Duodenal mucosa (tissue), 2 donors: Measurements from ENCODE around the gene LRRC4.

Experiments used
- H3K27ac ChIP-seq: one replicate; pipeline ENCODE4 v1.7.0; 2013; ENCODE audit warnings: low read depth, low read length
- H3K27me3 ChIP-seq, 2 donors: one replicate each; pipeline ENCODE4 v1.7.0; 2013; ENCODE audit warnings: low read length in 2 of 2, control low read depth in 1 of 2; ENCODE audit not compliant: insufficient read depth in 2 of 2, control insufficient read depth in 1 of 2
- H3K36me3 ChIP-seq, 2 donors: one replicate each; pipeline ENCODE4 v1.7.0; 2013; ENCODE audit warnings: low read length in 2 of 2, control low read depth in 1 of 2; ENCODE audit not compliant: insufficient read depth in 2 of 2, control insufficient read depth in 1 of 2
- H3K4me1 ChIP-seq, 2 donors: one replicate each; pipeline ENCODE4 v1.7.0; 2013; ENCODE audit warnings: low read length in 2 of 2, control low read depth in 1 of 2; ENCODE audit not compliant: insufficient read depth in 2 of 2, control insufficient read depth in 1 of 2
- H3K4me3 ChIP-seq, 2 donors: one replicate each; pipeline ENCODE4 v1.7.0; 2013; ENCODE audit warnings: low read length in 2 of 2, low read depth in 1 of 2
- H3K9ac ChIP-seq, 2 donors: one replicate each; pipeline ENCODE4 v1.7.0; 2013; ENCODE audit warnings: low read length in 2 of 2, low read depth in 1 of 2
- H3K9me3 ChIP-seq, 2 donors: one replicate each; pipeline ENCODE4 v1.7.0; 2013; ENCODE audit warnings: low read length in 2 of 2, control low read depth in 1 of 2; ENCODE audit not compliant: control insufficient read depth in 1 of 2

The LRRC4 gene

GRCh38 chr7:128010391-128011127 lies 20.7 kb downstream of the LRRC4 start:
- H3K9me3 ChIP-seq = no peaks in the 10 kb centered on the region
- no peak overlapping the region for H3K4me3 ChIP-seq
- peaks cover 4 to 13% of the 10 kb centered on the region in 2 donors for H3K36me3 ChIP-seq
- H3K27me3 ChIP-seq = no peaks in the 10 kb centered on the region
- H3K9ac ChIP-seq = no peak overlapping the region
- no peak overlapping the region for H3K27ac ChIP-seq
- H3K4me1 ChIP-seq = peaks cover 0 to 11% of the 10 kb centered on the region in 2 donors

- Histone ChIP-seq H3K36me3 (peaks cover 4 to 13% of the 10 kb centered on the region in 2 donors), H3K4me3 (no peak overlapping the region), H3K9me3 (no peaks in the 10 kb centered on the region), H3K27me3 (no peaks in the 10 kb centered on the region), H3K4me1 (peaks cover 16 to 24% of the 10 kb centered on the region in 2 donors), H3K27ac (no peak overlapping the region), H3K9ac (no peak overlapping the region)
These were observed 22.5 kb downstream of the LRRC4 start for GRCh38 chr7:128008744-128009143.

DNA sequence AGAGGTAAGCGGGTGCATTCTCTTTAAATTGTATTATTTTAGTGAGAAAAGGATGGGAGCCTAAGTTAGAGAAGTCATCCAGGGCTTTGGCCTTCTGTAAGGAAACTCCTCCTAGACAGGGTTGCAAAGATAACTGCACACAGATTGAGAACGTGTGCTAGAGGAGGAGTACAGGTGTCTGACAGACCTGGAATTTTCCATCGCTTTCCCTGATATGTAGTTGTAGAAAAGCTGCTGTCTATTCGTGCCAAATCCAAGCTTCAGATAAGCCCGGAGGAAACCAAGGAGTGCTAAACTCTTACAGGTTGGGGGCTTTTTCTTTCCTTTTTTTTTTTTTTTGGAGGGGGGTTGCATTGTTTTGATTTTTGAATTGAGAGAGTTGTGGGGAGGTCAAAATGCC lies 23.1 kb downstream of the LRRC4 start:
- H3K4me1 ChIP-seq = peaks cover 20 to 29% of the 10 kb centered on the region in 2 donors
- H3K27ac ChIP-seq = no peak overlapping the region
- H3K36me3 ChIP-seq = peaks cover 4 to 11% of the 10 kb centered on the region in 2 donors
- H3K9me3 ChIP-seq = no peaks in the 10 kb centered on the region
- no peak overlapping the region for H3K4me3 ChIP-seq
- no peak overlapping the region for H3K9ac ChIP-seq
- no peaks in the 10 kb centered on the region for H3K27me3 ChIP-seq

DNA sequence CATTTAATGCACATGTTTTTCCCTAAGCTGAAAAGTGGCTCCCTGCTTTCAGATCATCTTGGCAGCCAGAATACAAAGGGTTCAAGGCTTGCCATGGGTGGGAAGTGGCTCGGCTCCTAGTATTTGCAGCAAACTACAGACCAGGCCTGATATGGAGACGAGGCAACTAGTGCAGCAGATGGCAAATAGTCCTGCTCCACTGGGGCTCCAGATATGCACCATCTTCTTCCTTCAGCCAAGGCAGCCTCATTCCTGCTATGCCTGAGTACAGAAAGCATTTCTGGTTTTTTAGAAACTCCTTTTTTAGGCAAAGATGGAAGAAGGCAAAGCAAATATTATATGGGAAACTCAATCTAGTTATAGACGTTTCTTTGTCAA lies 23.9 kb downstream of the LRRC4 start:
- H3K9ac ChIP-seq = no peak overlapping the region

DNA sequence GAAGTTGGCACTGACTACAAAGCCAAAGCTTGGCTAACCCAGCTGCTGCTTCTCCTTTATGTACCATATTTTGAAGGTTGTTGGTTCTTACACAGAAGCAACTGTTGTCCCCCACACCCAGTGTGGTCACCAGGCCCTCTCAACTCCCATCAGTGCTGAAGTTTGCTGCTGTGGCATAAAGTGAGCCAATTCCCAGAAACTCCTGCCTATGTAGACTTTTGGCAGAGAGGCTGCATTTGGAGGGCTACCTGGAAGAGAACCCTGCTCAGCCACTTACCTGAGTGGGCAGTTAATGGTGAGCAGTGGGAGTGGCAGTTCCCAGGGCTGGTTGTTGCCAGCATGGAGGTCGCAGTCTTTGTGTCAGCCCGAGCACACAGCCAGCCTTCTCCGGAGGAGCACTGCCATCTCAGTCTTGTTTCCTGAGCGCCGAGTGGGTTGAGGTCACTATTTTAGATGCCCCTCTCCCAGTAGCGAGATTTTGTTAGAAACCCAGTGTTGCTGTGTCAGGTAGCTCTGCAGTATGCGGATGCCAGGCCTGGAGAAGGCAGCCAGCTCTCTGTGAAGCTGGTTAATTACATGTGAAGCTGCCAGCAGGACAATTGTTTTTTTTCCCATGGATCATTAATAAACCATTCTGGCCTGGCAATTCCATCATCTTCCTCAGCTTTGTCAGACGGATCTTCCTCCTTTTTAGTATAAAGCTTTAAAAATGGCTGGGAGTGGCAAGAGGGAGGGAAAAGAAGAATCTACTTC lies 24.5 kb downstream of the LRRC4 start:
- Histone ChIP-seq H3K9ac (no peak overlapping the region), H3K27me3 (no peaks in the 10 kb centered on the region), H3K27ac (no peak overlapping the region), H3K4me3 (no peak overlapping the region), H3K4me1 (peaks cover 23 to 29% of the 10 kb centered on the region in 2 donors), H3K9me3 (no peaks in the 10 kb centered on the region), H3K36me3 (peaks cover 0 to 5% of the 10 kb centered on the region in 2 donors)

More for the DNA sequence above, 23.9 kb downstream of the LRRC4 start:
- Histone ChIP-seq H3K4me3 (no peak overlapping the region), H3K4me1 (peaks cover 23 to 29% of the 10 kb centered on the region in 2 donors), H3K36me3 (peaks cover 2 to 4% of the 10 kb centered on the region in 2 donors), H3K27ac (no peak overlapping the region), H3K9me3 (no peaks in the 10 kb centered on the region), H3K27me3 (no peaks in the 10 kb centered on the region)

GRCh38 chr7:128005759-128006159 lies 25.5 kb downstream of the LRRC4 start:
- no peak overlapping the region for H3K27ac ChIP-seq

GRCh38 chr7:128005117-128005516 lies 26.1 kb downstream of the LRRC4 start:
- H3K36me3 ChIP-seq = peaks cover 0 to 5% of the 10 kb centered on the region in 2 donors
- H3K9ac ChIP-seq = no peak overlapping the region
- H3K27ac ChIP-seq = no peak overlapping the region
- H3K4me1 ChIP-seq = peaks cover 31 to 40% of the 10 kb centered on the region in 2 donors
- H3K4me3 ChIP-seq = no peak overlapping the region
- H3K9me3 ChIP-seq = no peaks in the 10 kb centered on the region
- H3K27me3 ChIP-seq = no peaks in the 10 kb centered on the region

More at GRCh38 chr7:128005759-128006159, 25.5 kb downstream of the LRRC4 start:
- H3K9ac ChIP-seq = no peak overlapping the region
- H3K4me3 ChIP-seq = no peak overlapping the region
- no peaks in the 10 kb centered on the region for H3K27me3 ChIP-seq
- peaks cover 25 to 35% of the 10 kb centered on the region in 2 donors for H3K4me1 ChIP-seq
- H3K36me3 ChIP-seq = peaks cover 0 to 5% of the 10 kb centered on the region in 2 donors
- H3K9me3 ChIP-seq = no peaks in the 10 kb centered on the region

GRCh38 chr7:128004623-128005022 lies 26.6 kb downstream of the LRRC4 start:
- peaks cover 32 to 43% of the 10 kb centered on the region in 2 donors for H3K4me1 ChIP-seq
- no peak overlapping the region for H3K4me3 ChIP-seq
- no peak overlapping the region for H3K27ac ChIP-seq
- H3K9ac ChIP-seq = no peak overlapping the region
- H3K36me3 ChIP-seq = peaks cover 0 to 5% of the 10 kb centered on the region in 2 donors
- H3K9me3 ChIP-seq = no peaks in the 10 kb centered on the region
- H3K27me3 ChIP-seq = no peaks in the 10 kb centered on the region

DNA sequence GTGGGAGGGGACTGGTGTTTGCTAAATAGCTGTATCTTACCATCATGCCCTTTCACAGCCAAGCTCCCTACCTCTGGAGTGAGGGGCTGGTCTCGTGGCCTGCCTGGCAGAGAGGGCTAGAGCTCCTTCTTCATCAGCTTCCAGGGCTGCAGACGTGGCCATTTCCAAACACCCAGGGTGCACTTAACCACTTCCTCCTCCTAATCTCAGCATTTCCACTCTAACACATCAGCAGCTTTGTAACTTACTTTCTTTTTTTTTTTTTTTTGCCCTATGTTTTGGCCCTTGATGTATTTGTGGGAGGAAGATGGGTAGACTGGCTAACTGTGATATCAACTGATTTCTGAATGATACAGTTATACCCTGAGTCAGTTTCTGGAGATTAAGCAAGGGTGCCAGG lies 27.4 kb downstream of the LRRC4 start:
- Histone ChIP-seq H3K27ac (no peak overlapping the region), H3K9me3 (no peaks in the 10 kb centered on the region), H3K27me3 (no peaks in the 10 kb centered on the region), H3K4me3 (no peak overlapping the region), H3K36me3 (peaks cover 0 to 5% of the 10 kb centered on the region in 2 donors), H3K4me1 (peaks cover 32 to 48% of the 10 kb centered on the region in 2 donors), H3K9ac (no peak overlapping the region)

DNA sequence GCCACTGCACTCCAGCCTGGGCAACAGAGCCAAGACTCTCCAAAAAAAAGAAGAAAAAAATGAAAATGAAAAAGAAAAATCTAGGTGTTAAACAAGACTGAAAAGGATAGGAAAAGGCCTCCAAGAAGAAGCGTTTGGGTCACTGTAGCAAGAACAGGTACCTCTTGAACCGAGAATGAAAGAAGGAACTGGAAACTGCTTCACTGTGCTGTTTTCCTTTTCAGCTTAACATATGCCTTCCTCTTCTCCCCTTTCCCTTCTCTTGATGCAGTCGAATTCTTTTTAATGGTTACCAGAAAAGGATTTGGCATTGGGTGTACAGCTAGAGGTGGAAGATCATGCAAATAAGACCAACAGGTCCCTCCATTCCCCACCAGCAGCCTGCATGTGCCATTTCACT lies 28.1 kb downstream of the LRRC4 start:
- Histone ChIP-seq H3K4me3 (no peak overlapping the region), H3K4me1 (peaks cover 32 to 53% of the 10 kb centered on the region in 2 donors), H3K27ac (no peak overlapping the region), H3K36me3 (peaks cover 3 to 9% of the 10 kb centered on the region in 2 donors), H3K27me3 (no peaks in the 10 kb centered on the region), H3K9me3 (no peaks in the 10 kb centered on the region), H3K9ac (no peak overlapping the region)
